PC-9 (cell line): ENCODE data around the gene SLC1A2.

Experiments
- CTCF ChIP-seq: fragments of 200-600 bp; sonication (generic); conservative IDR thresholded peaks from 2 replicates; pipeline ENCODE4 v1.6.1; 2017; ENCODE audit warnings: mixed run types, antibody characterized with exemption, mild to moderate bottlenecking, moderate library complexity
- EZH2 ChIP-seq: fragments of 200-600 bp; sonication (generic); IDR thresholded peaks from 2 replicates; pipeline ENCODE4 v1.8.0; 2017; ENCODE audit warnings: antibody characterized with exemption, low read depth

- no peak for TF ChIP-seq EZH2
- no peak for TF ChIP-seq CTCF
These were observed 125.7 kb downstream of the SLC1A2 start for GRCh38 chr11:35293699-35294098.
